Measurements from ENCODE around the gene CYTH4.

Gene CYTH4

GRCh38 chr22:37288521-37288920 lies 6.2 kb downstream of the CYTH4 start:
- Mint-ChIP-seq H3K4me3 (no peak overlapping the region), H3K9me3 (peaks cover 4% of the 10 kb centered on the region), H3K27me3 (no peaks in the 10 kb centered on the region), H3K36me3 (peaks cover 63% of the 10 kb centered on the region), H3K4me1 (peaks cover 57% of the 10 kb centered on the region), H3K27ac (no peak overlapping the region)
- ATAC-seq: no peak

- peaks cover 70% of the 10 kb centered on the region for H3K36me3 Mint-ChIP-seq
- H3K27ac Mint-ChIP-seq: peak overlapping the region; percentile 4
- H3K9me3 Mint-ChIP-seq: peaks cover 4% of the 10 kb centered on the region
- peaks cover 57% of the 10 kb centered on the region for H3K4me1 Mint-ChIP-seq
- no peak for ATAC-seq
- no peaks in the 10 kb centered on the region for H3K27me3 Mint-ChIP-seq
- no peak overlapping the region for H3K4me3 Mint-ChIP-seq
Observed at GRCh38 chr22:37289156-37289735, 6.9 kb downstream of the CYTH4 start.

- Mint-ChIP-seq H3K36me3 (peaks cover 72% of the 10 kb centered on the region), H3K27ac (peak overlapping the region; percentile 36), H3K27me3 (no peaks in the 10 kb centered on the region), H3K4me1 (peaks cover 61% of the 10 kb centered on the region), H3K9me3 (peaks cover 4% of the 10 kb centered on the region), H3K4me3 (no peak overlapping the region)
- no peak for ATAC-seq
Observed at GRCh38 chr22:37290737-37291136, 8.4 kb downstream of the CYTH4 start.

- H3K4me3 Mint-ChIP-seq: no peak overlapping the region
- H3K9me3 Mint-ChIP-seq: peaks cover 4% of the 10 kb centered on the region
- peaks cover 70% of the 10 kb centered on the region for H3K36me3 Mint-ChIP-seq
Observed at GRCh38 chr22:37291559-37292298, 9.4 kb downstream of the CYTH4 start.

GRCh38 chr22:37292641-37293040 lies 10.3 kb downstream of the CYTH4 start:
- Mint-ChIP-seq H3K27ac (no peak overlapping the region), H3K27me3 (no peaks in the 10 kb centered on the region), H3K36me3 (peaks cover 65% of the 10 kb centered on the region), H3K4me3 (no peak overlapping the region), H3K9me3 (peaks cover 4% of the 10 kb centered on the region), H3K4me1 (peaks cover 53% of the 10 kb centered on the region)
- ATAC-seq: no peak

More at GRCh38 chr22:37291559-37292298, 9.4 kb downstream of the CYTH4 start:
- peak overlapping the region; percentile 36 for H3K27ac Mint-ChIP-seq
- H3K4me1 Mint-ChIP-seq: peaks cover 62% of the 10 kb centered on the region
- ATAC-seq: no peak
- H3K27me3 Mint-ChIP-seq: no peaks in the 10 kb centered on the region

- no peak for ATAC-seq
- Mint-ChIP-seq H3K27me3 (no peaks in the 10 kb centered on the region), H3K4me1 (peaks cover 55% of the 10 kb centered on the region), H3K36me3 (peaks cover 69% of the 10 kb centered on the region), H3K9me3 (peaks cover 4% of the 10 kb centered on the region), H3K4me3 (no peak overlapping the region), H3K27ac (peak overlapping the region; percentile 78)
Observed at GRCh38 chr22:37293172-37293571, 10.9 kb downstream of the CYTH4 start.

GRCh38 chr22:37294747-37295146 lies 12.4 kb downstream of the CYTH4 start:
- Mint-ChIP-seq H3K27ac (peak overlapping the region; percentile 78), H3K9me3 (peaks cover 4% of the 10 kb centered on the region), H3K4me3 (no peak overlapping the region), H3K4me1 (peaks cover 50% of the 10 kb centered on the region), H3K36me3 (peaks cover 65% of the 10 kb centered on the region), H3K27me3 (no peaks in the 10 kb centered on the region)
- no peak for ATAC-seq

GRCh38 chr22:37295213-37295886 lies 13.0 kb downstream of the CYTH4 start:
- Mint-ChIP-seq H3K27ac (peak overlapping the region; percentile 78), H3K27me3 (no peaks in the 10 kb centered on the region), H3K36me3 (peaks cover 61% of the 10 kb centered on the region), H3K4me1 (peaks cover 55% of the 10 kb centered on the region), H3K9me3 (peaks cover 4% of the 10 kb centered on the region), H3K4me3 (no peak overlapping the region)
- ATAC-seq: peak; percentile 65

GRCh38 chr22:37295946-37296345 lies 13.6 kb downstream of the CYTH4 start:
- Mint-ChIP-seq H3K27ac (peak overlapping the region; percentile 78), H3K36me3 (peaks cover 59% of the 10 kb centered on the region), H3K4me3 (no peak overlapping the region), H3K4me1 (peaks cover 61% of the 10 kb centered on the region), H3K9me3 (peaks cover 4% of the 10 kb centered on the region), H3K27me3 (no peaks in the 10 kb centered on the region)
- no peak for ATAC-seq

- H3K4me1 Mint-ChIP-seq: peaks cover 69% of the 10 kb centered on the region
Observed at GRCh38 chr22:37298748-37299495, 16.6 kb downstream of the CYTH4 start.

GRCh38 chr22:37299969-37300509 lies 17.7 kb downstream of the CYTH4 start:
- peaks cover 48% of the 10 kb centered on the region for H3K36me3 Mint-ChIP-seq
- H3K27ac Mint-ChIP-seq: peak overlapping the region; percentile 74
- peaks cover 63% of the 10 kb centered on the region for H3K4me1 Mint-ChIP-seq
- no peaks in the 10 kb centered on the region for H3K9me3 Mint-ChIP-seq
- H3K4me3 Mint-ChIP-seq: no peak overlapping the region
- H3K27me3 Mint-ChIP-seq: no peaks in the 10 kb centered on the region
- ATAC-seq: no peak

More at GRCh38 chr22:37298748-37299495, 16.6 kb downstream of the CYTH4 start:
- H3K9me3 Mint-ChIP-seq: no peaks in the 10 kb centered on the region
- no peak overlapping the region for H3K4me3 Mint-ChIP-seq
- peaks cover 51% of the 10 kb centered on the region for H3K36me3 Mint-ChIP-seq
- H3K27ac Mint-ChIP-seq: peak overlapping the region; percentile 61
- no peaks in the 10 kb centered on the region for H3K27me3 Mint-ChIP-seq
- ATAC-seq: no peak

GRCh38 chr22:37300551-37301017 lies 18.3 kb downstream of the CYTH4 start:
- Mint-ChIP-seq H3K4me3 (peak overlapping the region; percentile 38), H3K27ac (peak overlapping the region; percentile 74), H3K27me3 (no peaks in the 10 kb centered on the region), H3K9me3 (no peaks in the 10 kb centered on the region), H3K36me3 (peaks cover 48% of the 10 kb centered on the region), H3K4me1 (peaks cover 63% of the 10 kb centered on the region)
- peak; percentile 54 for ATAC-seq

- Mint-ChIP-seq H3K9me3 (no peaks in the 10 kb centered on the region), H3K4me3 (no peak overlapping the region), H3K4me1 (peaks cover 64% of the 10 kb centered on the region), H3K27ac (peak overlapping the region; percentile 74), H3K36me3 (peaks cover 46% of the 10 kb centered on the region), H3K27me3 (no peaks in the 10 kb centered on the region)
- ATAC-seq: no peak
Observed at GRCh38 chr22:37301144-37301830, 19.0 kb downstream of the CYTH4 start.

Measured in stimulated activated memory B cell treated with anti-CD40 and anti-IgM and Interleukin-4, amounts not matched to agents 10 μg/mL and 1 μg/mL and 100 μg/mL, for 72 hours (primary cell).